HCT116 (cell line): ENCODE data around the gene SUPV3L1. TPM values are rescaled to one million over a fixed set of nuclear protein-coding genes. Genes with fewer than 3 reads are reported as not detected.

ENCODE experiments used
- ATAC-seq: fragments of 200-7000 bp; cut with Tn5 transposase; 2 replicates; pipeline ENCODE4 v1.9.1; 2020; ENCODE audit warnings: mild to moderate bottlenecking, moderate library complexity
- BruUV-seq: library from RNA; stranded (reverse); fragments of 400-500 nt; replicated peaks from 2 replicates; lab custom pipeline; 2021; lab: Mats Ljungman, UMichigan
- CTCF ChIA-PET: fragments of 300-600 bp; sonication (Branson Sonifier 250); formaldehyde crosslinking; loops from one replicate; lab custom pipeline; 2021; ENCODE audit warnings: antibody characterized with exemption; lab: Charles Lee
- POLR2A ChIA-PET: fragments of 300-600, 350-600 bp; sonication (Branson Sonifier 250); formaldehyde crosslinking; loops from one replicate; lab custom pipeline; 2021; ENCODE audit warnings: antibody characterized with exemption; lab: Charles Lee
- RAD21 ChIA-PET, 2 experiments: fragments of 300-600 bp; sonication (Branson Sonifier 250); formaldehyde crosslinking; loops; one replicate each; lab custom pipeline; 2023; ENCODE audit warnings: low total read pairs in 2 of 2; ENCODE audit not compliant: uncharacterized antibody in 2 of 2, unreplicated experiment in 2 of 2, low non-redundant PET in 1 of 2; lab: Charles Lee
- DNase-seq: peaks from one replicate; pipeline ENCODE4 v3.0.0-alpha.2; 2010; ENCODE audit warnings: low read depth, low spot score
- H2AFZ ChIP-seq: fragments of 200-600 bp; shearing (Covaris generic), sonication (generic); 2 replicates; pipeline ENCODE4 v1.6.1; 2017; ENCODE audit warnings: low read depth, mixed run types, mixed read lengths, antibody characterized with exemption, low read length; ENCODE audit not compliant: poor library complexity, severe bottlenecking
- H3K27ac ChIP-seq: 2 replicates; pipeline ENCODE4 v1.5.1; 2012; ENCODE audit warnings: low read depth, low read length
- H3K27me3 ChIP-seq: fragments of 200-600 bp; sonication (generic); 2 replicates; pipeline ENCODE4 v1.6.1; 2016; ENCODE audit warnings: mixed run types, low read length, mixed read lengths; ENCODE audit not compliant: insufficient read depth
- H3K36me3 ChIP-seq, 2 experiments: fragments of 200-500 bp in 1 of 2; fragments of 200-600 bp in 1 of 2; sonication (Bioruptor generic) in 1 of 2; sonication (generic) in 1 of 2; 2 replicates each; pipeline versions ENCODE4 v1.5.1 to v1.6.1; 2014 to 2016; ENCODE audit warnings: low read length in 2 of 2, inconsistent platforms in 1 of 2, mixed read lengths in 1 of 2, mixed run types in 1 of 2; ENCODE audit not compliant: insufficient read depth in 2 of 2, control insufficient read depth in 1 of 2
- H3K4me1 ChIP-seq, 2 experiments: fragments of 200-600 bp in 1 of 2; sonication (generic) in 1 of 2; 2 replicates each; pipeline versions ENCODE4 v1.5.1 to v1.6.1; 2012 to 2017; ENCODE audit warnings: low read length in 2 of 2, inconsistent platforms in 1 of 2, mild to moderate bottlenecking in 1 of 2, mixed read lengths in 1 of 2, mixed run types in 1 of 2, moderate library complexity in 1 of 2; ENCODE audit not compliant: insufficient read depth in 2 of 2, control insufficient read depth in 1 of 2
- H3K4me2 ChIP-seq: fragments of 200-600 bp; sonication (generic); 2 replicates; pipeline ENCODE4 v1.6.1; 2017; ENCODE audit warnings: mixed run types, low read length, mixed read lengths
- H3K4me3 ChIP-seq, 2 experiments: fragments of 200-600 bp in 1 of 2; sonication (generic) in 1 of 2; replicated peaks in 1 of 2; 2 replicates each; pipeline ENCODE4 v1.5.1; 2011 to 2016; ENCODE audit warnings: low read length in 2 of 2, control low read depth in 1 of 2, low read depth in 1 of 2, mild to moderate bottlenecking in 1 of 2, mixed read lengths in 1 of 2, mixed run types in 1 of 2
- H3K79me2 ChIP-seq: fragments of 200-600 bp; sonication (generic); 2 replicates; pipeline ENCODE4 v1.6.1; 2017; ENCODE audit warnings: mild to moderate bottlenecking, mixed run types, low read length, moderate library complexity, mixed read lengths; ENCODE audit not compliant: insufficient read depth
- H3K9ac ChIP-seq: fragments of 200-600 bp; sonication (generic); 2 replicates; pipeline ENCODE4 v1.6.1; 2016; ENCODE audit warnings: low read length, mixed read lengths
- H3K9me2 ChIP-seq: fragments of 200-600 bp; sonication (generic), shearing (Covaris generic); 2 replicates; pipeline ENCODE4 v1.6.1; 2017; ENCODE audit warnings: mixed run types, mild to moderate bottlenecking, moderate library complexity; ENCODE audit not compliant: insufficient read depth
- H3K9me3 ChIP-seq, 2 experiments: fragments of 200-500 bp in 1 of 2; fragments of 200-600 bp in 1 of 2; sonication (Bioruptor generic) in 1 of 2; sonication (generic) in 1 of 2; 2 replicates each; pipeline ENCODE4 v1.6.1; 2014 to 2017; ENCODE audit warnings: low read length in 2 of 2, mixed read lengths in 2 of 2, inconsistent platforms in 1 of 2, low read depth in 1 of 2, mild to moderate bottlenecking in 1 of 2, mixed run types in 1 of 2, moderate library complexity in 1 of 2; ENCODE audit not compliant: control insufficient read depth in 1 of 2, insufficient read depth in 1 of 2
- H4K20me1 ChIP-seq: fragments of 200-600 bp; sonication (generic), shearing (Covaris generic); 2 replicates; pipeline ENCODE4 v1.6.1; 2017; ENCODE audit warnings: mixed run types, mild to moderate bottlenecking, moderate library complexity; ENCODE audit not compliant: insufficient read depth
- CBX3 ChIP-seq: IDR thresholded peaks from 2 replicates; pipeline ENCODE4 v1.6.1; 2012; ENCODE audit warnings: low read depth
- CEBPB ChIP-seq: IDR thresholded peaks from 2 replicates; pipeline ENCODE4 v1.6.1; 2012; ENCODE audit warnings: low read depth
- CTCF ChIP-seq, 3 experiments: fragments of 200-600 bp in 1 of 3; sonication (generic) in 1 of 3; IDR thresholded peaks in 2 of 3; conservative IDR thresholded peaks in 1 of 3; 2 replicates each; pipeline ENCODE4 v1.5.1; 2012 to 2017; ENCODE audit warnings: low read depth in 2 of 3, low read length in 2 of 3, antibody characterized with exemption in 1 of 3, borderline replicate concordance in 1 of 3, control low read depth in 1 of 3, mild to moderate bottlenecking in 1 of 3, mixed read lengths in 1 of 3, mixed run types in 1 of 3, moderate library complexity in 1 of 3; ENCODE audit not compliant: insufficient read depth in 1 of 3
- EGR1 ChIP-seq: IDR thresholded peaks from 2 replicates; pipeline ENCODE4 v1.6.1; 2012; ENCODE audit warnings: low read depth
- EZH2 ChIP-seq: fragments of 200-600 bp; sonication (generic); IDR thresholded peaks from 2 replicates; pipeline ENCODE4 v1.6.1; 2017; ENCODE audit warnings: antibody characterized with exemption, mixed run types
- FOSL1 ChIP-seq: IDR thresholded peaks from 2 replicates; pipeline ENCODE4 v1.6.1; 2012; ENCODE audit warnings: low read depth
- JUND ChIP-seq: IDR thresholded peaks from 2 replicates; pipeline ENCODE4 v1.6.1; 2012
- MAX ChIP-seq: IDR thresholded peaks from 2 replicates; pipeline ENCODE4 v1.6.1; 2012
- POLR2A ChIP-seq: IDR thresholded peaks from 2 replicates; pipeline ENCODE4 v1.7.0; 2011; ENCODE audit warnings: borderline replicate concordance; ENCODE audit not compliant: insufficient read depth, insufficient read length; ENCODE audit errors: extremely low read depth
- SP1 ChIP-seq: IDR thresholded peaks from 2 replicates; pipeline ENCODE4 v1.6.1; 2012; ENCODE audit warnings: low read depth
- TCF7L2 ChIP-seq: IDR thresholded peaks from 2 replicates; pipeline ENCODE4 v1.7.0; 2011; ENCODE audit warnings: borderline replicate concordance, inconsistent platforms; ENCODE audit not compliant: insufficient read depth, insufficient read length; ENCODE audit errors: extremely low read depth
- YY1 ChIP-seq: IDR thresholded peaks from 2 replicates; pipeline ENCODE4 v1.6.1; 2011; ENCODE audit warnings: low read length, low read depth, moderate library complexity, mild to moderate bottlenecking; ENCODE audit not compliant: insufficient replicate concordance; ENCODE audit errors: extremely low read depth
- ZNF274 ChIP-seq: fragments of 200-500 bp; sonication (Bioruptor generic); IDR thresholded peaks from 2 replicates; pipeline ENCODE4 v1.6.1; 2014; ENCODE audit warnings: mild to moderate bottlenecking, low read depth, low read length, inconsistent platforms
- intact Hi-C: fragments of 100-400 bp; cut with micrococcal nuclease; formaldehyde crosslinking; loops from 2 replicates; pipeline ENCODE4 v1.10.0; 2022
- total RNA-seq: library from RNA; stranded (reverse); gene quantifications from one replicate; pipeline ENCODE4 v1.2.1, GENCODE V29; 2021; ENCODE audit not compliant: unreplicated experiment

Gene SUPV3L1
- total RNA-seq, 1 experiment from 2014 or later, result 59.7 TPM

- ChIA-PET RAD21 (no interaction called here), CTCF (interaction anchor here (1.2 kb wide), 1 partner anchor 11 kb away, joined by 3 read pairs; no protein-coding TSS in a partner anchor), POLR2A (no interaction called here)
- Histone ChIP-seq H3K4me3 (no peak overlapping the region), H4K20me1 (no peaks in the 10 kb centered on the region), H3K4me1 (peaks cover 2 to 4% of the 10 kb centered on the region in 2 experiments), H3K9ac (no peak overlapping the region), H2AFZ (no peak overlapping the region), H3K36me3 (peaks cover 10 to 13% of the 10 kb centered on the region in 2 experiments), H3K27me3 (no peaks in the 10 kb centered on the region), H3K4me2 (no peak overlapping the region), H3K9me2 (no peaks in the 10 kb centered on the region), H3K9me3 (no peaks in the 10 kb centered on the region), H3K27ac (no peak overlapping the region), H3K79me2 (no peaks in the 10 kb centered on the region)
- ATAC-seq (no peak), DNase-seq (no peak)
- no peak for TF ChIP-seq FOSL1
- no peak for TF ChIP-seq TCF7L2
- TF ChIP-seq MAX, result no peak
- intact Hi-C loops, result loop anchor here (10.0 kb wide), 1 partner anchor 207 kb away; no protein-coding TSS in a partner anchor
- no TSS peak for BruUV-seq
These were observed 31.5 kb downstream of the SUPV3L1 start for GRCh38 chr10:69211524-69211923.

GRCh38 chr10:69213591-69214311 is 33.7 kb downstream of the SUPV3L1 start:
- no peak for ATAC-seq
- CTCF ChIA-PET, result interaction anchor here (1.7 kb wide), 1 partner anchor 9 kb away, joined by 3 read pairs; no protein-coding TSS in a partner anchor
- no peak overlapping the region for H3K9ac ChIP-seq
- no peak overlapping the region for H2AFZ ChIP-seq
- H4K20me1 ChIP-seq, result no peaks in the 10 kb centered on the region
- no peak overlapping the region for H3K4me3 ChIP-seq
- peaks cover 20 to 27% of the 10 kb centered on the region in 2 experiments for H3K4me1 ChIP-seq
- intact Hi-C loops, result loop anchor here (10.0 kb wide), 1 partner anchor 209 kb away; no protein-coding TSS in a partner anchor
- POLR2A ChIA-PET, result interaction anchor here (1.6 kb wide), 1 partner anchor 9 kb away, joined by 4 read pairs; no protein-coding TSS in a partner anchor
- H3K79me2 ChIP-seq, result no peaks in the 10 kb centered on the region
- no peak overlapping the region for H3K4me2 ChIP-seq
- H3K27me3 ChIP-seq, result no peaks in the 10 kb centered on the region
- H3K36me3 ChIP-seq, result peaks cover 0 to under 1% of the 10 kb centered on the region in 2 experiments; a peak in 2 of 4 replicates
- H3K27ac ChIP-seq, result no peak overlapping the region
- RAD21 ChIA-PET, result no interaction called here
- no TSS peak for BruUV-seq
- no peak for DNase-seq
- no peaks in the 10 kb centered on the region for H3K9me3 ChIP-seq
- no peaks in the 10 kb centered on the region for H3K9me2 ChIP-seq
- TF ChIP-seq TCF7L2 (no peak), EZH2 (no peak), EGR1 (no peak), YY1 (no peak), POLR2A (no peak), CEBPB (no peak), JUND (no peak), SP1 (no peak), CTCF (IDR thresholded peaks at IDR 0.05 in 2 of 3, conservative IDR thresholded peaks at IDR 0.05 in 1 of 3; ENCODE audit: borderline replicate concordance in 1 of 3, insufficient read depth in 1 of 3, low read depth in 2 of 3, low read length in 2 of 3) (no peak), CBX3 (no peak), ZNF274 (no peak), FOSL1 (no peak)
